AG04450 (cell line): ENCODE results near the gene PPCS. TPM values are rescaled to one million over a fixed set of nuclear protein-coding genes. Genes with fewer than 3 reads are reported as not detected.

Experiments
- CTCF ChIA-PET: fragments of 300-600, 350-600 bp; formaldehyde crosslinking; extraction: SDS; loops from one replicate; lab custom pipeline; 2022; ENCODE audit warnings: antibody characterized with exemption, inconsistent platforms; lab: Charles Lee
- POLR2A ChIA-PET: fragments of 350-600 bp; formaldehyde crosslinking; extraction: SDS; loops from one replicate; lab custom pipeline; 2021; ENCODE audit warnings: antibody characterized with exemption, inconsistent platforms; lab: Yijun Ruan, JAX
- DNase-seq: peaks from one replicate; pipeline ENCODE4 v3.0.0-alpha.2; 2011; ENCODE audit warnings: low read depth, low spot score
- H3K27ac ChIP-seq: one replicate; pipeline ENCODE4 v1.5.1; 2012; ENCODE audit warnings: low read depth, low read length, control low read depth
- H3K27me3 ChIP-seq: one replicate; pipeline ENCODE4 v1.6.0; 2012; ENCODE audit warnings: low read length; ENCODE audit not compliant: control insufficient read depth, insufficient read depth
- H3K4me3 ChIP-seq: 2 replicates; pipeline ENCODE4 v1.5.1; 2011; ENCODE audit warnings: mild to moderate bottlenecking, low read depth, low read length, control low read depth
- H3K9me3 ChIP-seq: 2 replicates; pipeline ENCODE4 v1.5.1; 2012; ENCODE audit warnings: low read length; ENCODE audit not compliant: control insufficient read depth, insufficient read depth
- polyA plus RNA-seq: library from polyadenylated mRNA; depleted of rRNA; stranded (reverse); fragments of >200 nt; gene quantifications from 2 replicates; pipeline ENCODE4 v1.2.3, GENCODE V29; 2011
- TF ChIP-seq, protein P1 (sequence below): IDR thresholded peaks from 2 replicates; pipeline ENCODE4 v1.5.1; 2011; ENCODE audit warnings: low read depth, low read length, control low read depth, inconsistent platforms

The PPCS gene
- polyA plus RNA-seq, 1 experiment = 36.8 TPM

DNA sequence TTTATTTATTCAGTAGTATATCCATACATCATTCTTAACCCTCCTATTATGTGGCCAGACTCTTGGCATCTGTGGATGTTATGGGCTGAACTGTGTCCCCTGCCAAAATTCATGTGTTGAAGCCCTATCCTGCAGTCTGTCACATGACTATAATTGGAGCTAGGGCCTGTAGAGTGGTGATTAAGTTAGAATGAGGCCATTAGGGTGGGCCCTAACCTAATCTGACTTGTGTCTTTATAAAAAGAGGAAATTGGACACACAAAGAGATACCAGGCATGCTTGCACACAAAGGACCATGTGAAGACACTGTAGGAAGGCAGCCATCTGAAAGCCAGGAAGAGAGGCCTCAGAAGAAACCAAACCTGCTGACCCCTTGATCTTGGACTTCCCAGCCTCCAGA lies 7.1 kb upstream of the PPCS start:
- CTCF ChIA-PET = no interaction called here
- POLR2A ChIA-PET = no interaction called here
- Histone ChIP-seq H3K27ac (no peak overlapping the region), H3K27me3 (peaks cover 11% of the 10 kb centered on the region), H3K4me3 (no peak overlapping the region), H3K9me3 (no peaks in the 10 kb centered on the region)
- TF ChIP-seq, protein P1, sequence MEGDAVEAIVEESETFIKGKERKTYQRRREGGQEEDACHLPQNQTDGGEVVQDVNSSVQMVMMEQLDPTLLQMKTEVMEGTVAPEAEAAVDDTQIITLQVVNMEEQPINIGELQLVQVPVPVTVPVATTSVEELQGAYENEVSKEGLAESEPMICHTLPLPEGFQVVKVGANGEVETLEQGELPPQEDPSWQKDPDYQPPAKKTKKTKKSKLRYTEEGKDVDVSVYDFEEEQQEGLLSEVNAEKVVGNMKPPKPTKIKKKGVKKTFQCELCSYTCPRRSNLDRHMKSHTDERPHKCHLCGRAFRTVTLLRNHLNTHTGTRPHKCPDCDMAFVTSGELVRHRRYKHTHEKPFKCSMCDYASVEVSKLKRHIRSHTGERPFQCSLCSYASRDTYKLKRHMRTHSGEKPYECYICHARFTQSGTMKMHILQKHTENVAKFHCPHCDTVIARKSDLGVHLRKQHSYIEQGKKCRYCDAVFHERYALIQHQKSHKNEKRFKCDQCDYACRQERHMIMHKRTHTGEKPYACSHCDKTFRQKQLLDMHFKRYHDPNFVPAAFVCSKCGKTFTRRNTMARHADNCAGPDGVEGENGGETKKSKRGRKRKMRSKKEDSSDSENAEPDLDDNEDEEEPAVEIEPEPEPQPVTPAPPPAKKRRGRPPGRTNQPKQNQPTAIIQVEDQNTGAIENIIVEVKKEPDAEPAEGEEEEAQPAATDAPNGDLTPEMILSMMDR = no peak
- no peak for DNase-seq

DNA sequence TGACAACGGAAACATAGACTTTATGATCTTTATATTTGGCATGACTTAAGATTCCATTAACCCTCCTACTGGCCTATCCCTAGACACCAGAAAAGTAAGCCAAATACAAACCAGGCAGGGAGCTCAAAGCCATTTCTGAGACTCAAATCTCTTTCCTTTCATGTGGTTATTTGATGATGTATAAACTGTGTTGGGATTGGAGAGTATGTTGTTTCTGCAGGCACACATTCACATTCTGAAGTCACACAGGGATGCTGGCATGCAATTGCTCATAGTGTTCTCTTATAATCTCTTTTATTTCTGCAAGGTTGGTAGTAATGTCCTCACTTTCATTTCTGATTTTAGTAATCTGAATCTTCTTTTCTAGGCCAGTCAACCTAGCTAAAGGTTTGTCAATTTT lies 6.3 kb upstream of the PPCS start:
- POLR2A ChIA-PET = no interaction called here
- peaks cover 11% of the 10 kb centered on the region for H3K27me3 ChIP-seq
- H3K4me3 ChIP-seq = no peak overlapping the region
- CTCF ChIA-PET = interaction anchor here (0.6 kb wide), 1 partner anchor 522 kb away, joined by 4 read pairs; no protein-coding TSS in a partner anchor
- no peak for DNase-seq
- H3K27ac ChIP-seq = no peak overlapping the region
- peaks cover under 1% of the 10 kb centered on the region; the same call in 1 of the 2 replicates for H3K9me3 ChIP-seq
- TF ChIP-seq, protein P1 = no peak

DNA sequence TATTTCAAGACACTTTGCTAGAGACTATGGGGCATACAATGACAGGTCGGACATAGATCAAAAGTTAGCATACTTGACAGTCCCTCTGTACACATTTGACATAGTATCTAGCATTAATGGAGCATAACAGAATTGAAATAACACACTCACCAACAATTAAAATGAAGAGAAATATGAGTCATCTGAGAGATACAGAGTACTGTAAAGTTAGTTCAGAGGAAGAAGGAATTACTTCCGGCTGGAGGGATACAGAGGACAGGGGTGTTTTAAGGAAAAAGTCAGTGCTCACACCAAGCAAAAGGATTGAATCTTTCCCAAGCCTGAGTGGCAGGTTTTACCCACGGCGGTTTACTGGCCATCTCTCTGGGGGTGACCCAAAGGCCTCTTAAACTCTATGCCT lies 3.0 kb upstream of the PPCS start:
- TF ChIP-seq, protein P1 = no peak
- no peak overlapping the region for H3K4me3 ChIP-seq
- peaks cover 3% of the 10 kb centered on the region for H3K27me3 ChIP-seq
- CTCF ChIA-PET = no interaction called here
- H3K9me3 ChIP-seq = peaks cover 11% of the 10 kb centered on the region; the same call in 1 of the 2 replicates
- H3K27ac ChIP-seq = no peak overlapping the region
- POLR2A ChIA-PET = no interaction called here
- DNase-seq = no peak

DNA sequence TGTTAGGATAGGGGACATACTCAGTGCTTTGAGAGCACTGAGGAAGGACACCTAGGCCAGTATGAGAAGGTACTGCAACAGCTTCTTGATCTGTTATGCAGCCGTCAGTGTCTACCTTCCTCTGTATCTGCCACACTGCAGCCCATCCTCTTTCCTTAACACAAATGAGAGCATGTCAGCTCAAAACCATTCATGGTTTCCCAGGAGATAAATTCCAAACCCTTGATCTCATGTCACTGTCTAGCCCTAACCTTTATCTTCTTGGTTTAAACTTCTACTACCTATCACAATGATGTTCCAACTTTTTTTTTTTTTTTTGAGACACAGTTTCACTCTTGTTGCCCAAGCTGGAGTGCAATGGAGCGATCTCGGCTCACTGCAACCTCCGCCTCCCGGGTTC lies 1.9 kb upstream of the PPCS start:
- H3K9me3 ChIP-seq = peaks cover 11% of the 10 kb centered on the region; the same call in 1 of the 2 replicates
- H3K4me3 ChIP-seq = no peak overlapping the region
- H3K27me3 ChIP-seq = peaks cover 3% of the 10 kb centered on the region
- POLR2A ChIA-PET = interaction anchor here (0.7 kb wide), 1 partner anchor 135 kb away, joined by 7 read pairs; no protein-coding TSS in a partner anchor
- CTCF ChIA-PET = interaction anchor here (0.7 kb wide), 1 partner anchor 87 kb away, joined by 3 read pairs; no protein-coding TSS in a partner anchor
- H3K27ac ChIP-seq = no peak overlapping the region
- TF ChIP-seq, protein P1 = no peak
- no peak for DNase-seq

DNA sequence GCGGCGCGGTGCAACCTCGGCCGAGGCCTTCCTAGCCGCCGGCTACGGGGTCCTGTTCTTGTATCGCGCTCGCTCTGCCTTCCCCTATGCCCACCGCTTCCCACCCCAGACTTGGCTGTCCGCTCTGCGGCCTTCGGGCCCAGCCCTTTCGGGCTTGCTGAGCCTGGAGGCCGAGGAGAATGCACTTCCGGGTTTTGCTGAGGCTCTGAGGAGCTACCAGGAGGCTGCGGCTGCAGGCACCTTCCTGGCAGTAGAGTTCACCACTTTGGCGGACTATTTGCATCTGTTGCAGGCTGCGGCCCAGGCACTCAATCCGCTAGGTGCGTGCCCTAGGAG lies 379 bp downstream of the PPCS start:
- H3K27ac ChIP-seq = peak overlapping the region; percentile 73
- CTCF ChIA-PET = interaction anchor here (1.4 kb wide), 1 partner anchor 283 kb away, joined by 8 read pairs; no protein-coding TSS in a partner anchor
- DNase-seq = no peak
- TF ChIP-seq, protein P1 = no peak
- H3K9me3 ChIP-seq = peaks cover 11% of the 10 kb centered on the region; the same call in 1 of the 2 replicates
- H3K4me3 ChIP-seq = peak overlapping the region; percentile 81
- H3K27me3 ChIP-seq = peaks cover 3% of the 10 kb centered on the region
- POLR2A ChIA-PET = no interaction called here
